SW 1271 (cell line): ENCODE measurements around the gene PLBD2.

ENCODE experiments used
- DNase-seq, 2 experiments: peaks; one replicate each; lab custom pipeline; 2025; lab: John Stamatoyannopoulos, UW

Gene PLBD2

GRCh38 chr12:113370923-113371682 is 12.7 kb downstream of the PLBD2 start:
- no peak for DNase-seq

DNA sequence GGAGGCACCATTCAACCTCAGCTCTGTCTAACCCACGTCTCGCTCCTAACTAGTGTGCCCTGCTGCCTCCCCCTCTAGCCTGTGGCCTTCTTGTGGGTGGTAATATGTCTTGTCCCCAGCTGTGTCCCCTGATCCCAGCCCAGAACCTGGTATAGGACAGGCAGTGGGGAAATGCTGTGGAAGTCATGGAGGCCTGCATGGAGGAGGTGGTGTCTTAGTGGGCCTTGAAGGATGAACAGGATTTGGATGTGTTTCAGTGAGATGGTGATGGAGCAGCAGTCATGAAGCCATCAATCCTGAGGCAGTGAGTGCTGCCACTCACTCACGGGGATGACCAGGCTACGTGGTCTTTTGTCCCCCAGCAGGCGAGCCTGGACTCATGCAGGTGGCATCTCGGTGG is 13.4 kb downstream of the PLBD2 start:
- DNase-seq = no peak

DNA sequence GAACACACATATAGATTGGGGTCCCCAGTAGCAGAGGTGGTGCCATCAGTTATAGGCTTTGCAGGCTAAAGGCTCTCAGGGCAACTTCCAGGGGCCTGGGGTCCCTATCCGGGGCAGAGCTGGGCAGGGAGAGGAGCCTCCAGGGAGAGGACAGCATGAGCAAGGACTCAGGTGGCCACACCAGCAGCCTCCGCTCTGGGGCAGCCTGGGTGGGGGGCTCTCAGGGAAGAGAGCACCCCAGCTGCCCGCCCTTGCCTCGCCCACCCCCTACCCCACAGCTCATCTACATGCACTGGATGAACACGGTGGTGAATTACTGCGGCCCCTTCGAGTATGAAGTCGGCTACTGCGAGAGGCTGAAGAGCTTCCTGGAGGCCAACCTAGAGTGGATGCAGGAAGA is 14.0 kb downstream of the PLBD2 start:
- no peak for DNase-seq

DNA sequence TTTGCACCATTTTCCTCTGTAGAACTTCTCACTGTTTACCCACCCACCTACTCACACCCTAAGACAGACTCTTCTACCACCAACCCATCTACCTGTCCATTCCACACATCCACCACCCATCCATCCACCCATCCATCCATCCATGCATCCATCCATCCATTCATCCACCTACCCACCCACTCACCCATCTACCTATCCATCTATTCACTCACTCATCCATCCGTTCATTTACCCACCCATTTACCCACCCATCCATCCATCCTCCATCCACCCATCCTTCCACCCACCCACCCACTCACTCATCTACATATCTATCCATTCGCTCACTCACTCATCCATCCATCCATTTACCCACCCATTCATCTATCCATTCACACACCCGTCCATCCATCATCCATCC is 15.1 kb downstream of the PLBD2 start:
- no peak for DNase-seq

DNA sequence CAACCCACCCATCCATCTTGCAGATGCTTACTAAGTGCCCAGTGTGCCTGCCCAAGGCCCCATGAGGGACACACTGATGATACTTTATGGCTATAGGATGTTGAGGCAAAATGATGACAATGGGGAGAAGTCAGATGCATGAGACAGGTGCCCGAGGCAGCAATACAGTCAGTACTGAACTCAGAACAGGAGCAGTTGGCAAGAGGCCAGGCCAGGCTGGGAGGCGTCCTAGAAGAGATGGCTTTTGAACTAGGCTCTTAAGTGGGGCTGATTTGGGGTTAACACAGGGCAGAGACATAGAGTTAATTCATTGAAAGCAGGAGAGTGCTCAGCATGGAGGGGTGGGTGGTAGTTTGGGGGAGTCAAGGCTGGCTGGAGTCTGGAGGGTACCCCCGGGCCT is 15.6 kb downstream of the PLBD2 start:
- no peak for DNase-seq

DNA sequence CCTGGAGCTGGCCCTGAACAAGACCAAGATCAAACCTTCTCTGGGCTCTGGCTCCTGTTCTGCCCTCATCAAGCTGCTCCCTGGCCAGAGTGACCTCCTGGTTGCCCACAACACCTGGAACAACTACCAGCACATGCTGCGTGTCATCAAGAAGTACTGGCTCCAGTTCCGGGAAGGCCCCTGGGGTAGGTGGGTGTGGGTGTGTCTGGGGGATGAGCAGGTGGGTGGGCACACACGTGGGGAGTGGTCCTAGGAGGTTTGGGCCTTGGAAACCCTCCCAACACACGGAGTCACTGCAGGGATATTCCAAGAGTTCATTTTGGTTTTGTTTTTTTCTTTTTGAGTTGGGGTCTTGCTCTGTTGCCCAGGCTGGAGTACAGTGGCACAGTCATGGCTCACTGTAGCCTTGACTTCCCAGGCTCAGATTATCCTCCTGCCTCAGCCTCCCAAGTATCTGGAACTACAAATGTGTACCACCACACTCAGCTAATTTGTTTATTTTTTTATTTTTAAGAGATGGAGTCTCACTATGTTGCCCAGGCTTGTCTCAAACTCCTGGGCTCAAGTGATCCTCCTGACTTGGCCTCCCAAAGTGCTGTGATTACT is 16.5 kb downstream of the PLBD2 start:
- no peak for DNase-seq

- no peak for DNase-seq
These were observed 19.9 kb downstream of the PLBD2 start for GRCh38 chr12:113378291-113378690.

- DNase-seq = no peak
These were observed 22.8 kb downstream of the PLBD2 start for GRCh38 chr12:113381220-113381619.

- DNase-seq = no peak
These were observed 23.8 kb downstream of the PLBD2 start for GRCh38 chr12:113382206-113382605.

DNA sequence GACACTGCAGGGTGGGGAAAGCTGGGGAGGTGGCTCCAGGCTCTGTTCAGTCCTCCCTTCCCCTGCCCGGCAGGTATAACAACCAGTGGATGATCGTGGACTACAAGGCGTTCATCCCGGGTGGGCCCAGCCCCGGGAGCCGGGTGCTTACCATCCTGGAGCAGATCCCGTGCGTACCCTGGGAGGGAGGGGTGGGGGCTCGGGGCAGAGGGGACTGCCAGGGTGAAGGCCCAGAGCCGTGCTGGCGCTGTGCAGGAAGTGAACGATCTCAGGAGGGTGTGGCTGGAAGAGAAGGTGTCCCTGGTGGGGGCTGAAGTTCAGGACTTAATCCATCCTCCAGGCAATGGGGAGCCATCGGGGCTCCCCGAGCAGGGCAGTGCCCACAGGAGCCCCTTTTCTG is 26.4 kb downstream of the PLBD2 start:
- DNase-seq = no peak

DNA sequence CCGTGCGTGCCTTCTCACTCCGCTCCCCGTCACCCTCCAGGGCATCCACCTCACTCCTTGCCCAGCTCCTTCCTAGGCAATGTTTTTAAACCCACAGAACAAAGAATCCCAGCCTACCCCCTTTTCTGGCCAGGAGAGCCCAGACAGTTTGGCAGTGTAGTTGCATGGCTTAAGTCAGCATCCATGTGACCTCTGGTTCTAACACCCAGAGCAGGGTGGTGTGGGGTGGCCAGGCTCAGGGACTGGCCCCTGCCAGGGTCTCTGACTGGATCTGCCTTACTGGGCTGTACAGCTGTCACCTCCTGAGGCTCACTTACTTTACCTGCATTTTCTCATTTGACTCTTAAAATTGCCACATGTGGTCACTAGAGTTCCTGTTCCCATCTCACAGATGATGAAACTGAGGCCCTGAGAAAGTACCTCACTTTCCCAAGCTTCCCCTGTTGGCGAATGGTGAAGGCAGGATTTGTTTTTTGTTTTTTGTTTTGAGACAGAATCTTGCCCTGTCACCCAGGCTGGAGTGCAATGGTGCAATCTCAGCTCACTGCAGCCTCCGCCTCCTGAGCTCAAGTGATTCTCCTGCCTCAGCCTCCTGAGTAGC is 27.0 kb downstream of the PLBD2 start:
- no peak for DNase-seq

GRCh38 chr12:113386866-113387566 is 28.6 kb downstream of the PLBD2 start:
- DNase-seq = no peak

DNA sequence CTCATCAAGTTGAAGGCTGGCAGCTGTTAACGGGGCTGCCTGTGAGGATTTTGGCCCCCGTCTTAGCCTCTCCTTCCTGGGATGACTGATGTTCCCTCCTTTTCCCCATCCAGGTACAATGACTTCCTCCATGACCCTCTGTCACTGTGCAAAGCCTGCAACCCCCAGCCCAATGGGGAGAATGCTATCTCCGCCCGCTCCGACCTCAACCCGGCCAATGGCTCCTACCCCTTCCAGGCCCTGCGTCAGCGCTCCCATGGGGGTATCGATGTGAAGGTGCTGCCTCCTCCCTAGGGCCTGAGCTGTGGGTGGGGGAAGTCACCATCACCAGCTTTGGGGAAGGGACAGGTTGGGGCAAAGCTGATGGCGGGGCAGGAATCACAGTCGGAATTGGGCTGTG is 29.2 kb downstream of the PLBD2 start:
- DNase-seq = no peak

- no peak for DNase-seq
These were observed 30.0 kb downstream of the PLBD2 start for GRCh38 chr12:113388351-113388750.

DNA sequence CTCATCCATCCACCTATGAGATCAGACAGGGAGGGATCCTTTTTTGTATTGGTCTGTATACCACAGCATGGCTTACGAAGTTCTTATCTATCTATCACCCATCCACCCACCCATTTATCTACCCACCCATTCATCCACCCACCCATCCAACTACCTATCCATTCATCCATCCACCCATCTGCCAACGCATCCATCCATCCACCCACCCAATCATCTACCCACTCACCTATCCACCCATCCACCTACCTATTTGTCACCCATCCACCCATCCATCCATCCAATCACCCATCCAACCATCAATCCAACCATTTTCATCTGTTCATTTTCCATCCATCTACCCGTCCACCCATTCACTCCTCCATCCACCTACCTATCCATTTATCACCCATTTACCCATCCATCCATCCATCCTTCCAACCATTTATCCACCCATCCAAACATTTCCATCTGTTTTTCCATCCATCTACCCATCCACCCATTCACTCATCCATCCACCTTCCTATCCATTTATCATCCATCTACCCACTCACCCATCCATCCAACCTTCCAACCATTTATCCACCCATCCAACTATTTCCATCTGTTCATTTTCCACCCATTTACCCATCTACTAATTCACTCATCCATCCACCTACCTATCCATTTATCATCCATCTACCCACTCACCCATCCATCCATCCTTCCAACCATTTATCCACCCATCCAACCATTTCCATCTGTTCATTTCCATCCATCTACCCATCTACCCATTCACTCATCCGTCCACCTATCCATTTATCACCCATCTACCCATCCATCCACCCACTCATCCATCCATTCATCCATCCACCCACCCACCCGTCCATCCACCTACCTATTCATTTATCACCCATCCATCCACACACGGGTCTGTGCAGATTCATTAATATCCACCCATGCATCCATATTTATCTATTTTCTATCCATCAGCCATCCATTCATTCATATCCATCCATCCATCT is 32.0 kb downstream of the PLBD2 start:
- no peak for DNase-seq

DNA sequence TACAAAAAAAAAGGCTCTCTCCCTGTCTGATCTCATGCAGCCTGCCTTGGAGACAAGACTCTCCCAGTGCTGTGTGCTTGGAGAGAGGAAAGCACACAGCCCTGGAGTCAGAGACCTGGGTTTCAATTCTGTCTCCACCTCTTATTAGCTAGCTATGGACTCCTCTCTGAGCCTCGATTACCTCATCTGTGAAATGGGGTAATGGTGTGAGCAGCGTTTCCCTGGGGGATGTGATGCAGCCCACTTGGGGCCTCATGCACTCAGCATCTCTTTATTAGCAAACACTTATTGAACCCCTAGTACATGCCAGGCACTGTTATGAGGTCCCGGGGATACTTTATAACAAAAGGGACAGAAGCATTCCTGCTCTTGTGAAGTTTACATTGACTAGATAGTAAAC is 32.8 kb downstream of the PLBD2 start:
- no peak for DNase-seq

GRCh38 chr12:113391650-113392337 is 33.4 kb downstream of the PLBD2 start:
- DNase-seq = no peak

DNA sequence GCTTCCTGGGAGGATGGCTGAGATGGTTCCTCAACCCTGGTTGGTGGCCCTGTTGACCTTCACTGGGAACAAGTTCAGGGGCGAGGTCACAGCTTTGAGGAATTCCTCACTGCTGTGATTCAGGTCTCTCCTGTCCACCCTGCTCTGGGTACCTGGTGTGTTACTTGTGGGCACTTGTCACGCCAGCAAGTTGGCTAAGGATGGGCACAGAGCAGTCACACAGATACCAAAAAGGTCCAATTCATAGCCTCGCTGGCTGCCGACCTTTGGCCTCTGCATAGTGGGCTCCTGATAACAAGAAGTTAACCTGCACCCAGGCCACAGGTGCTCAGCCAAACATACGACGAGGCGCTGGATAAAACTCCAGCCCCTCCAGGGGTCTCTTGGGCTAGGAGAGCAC is 34.1 kb downstream of the PLBD2 start:
- no peak for DNase-seq

- DNase-seq = no peak
These were observed 34.7 kb downstream of the PLBD2 start for GRCh38 chr12:113392988-113393579.

GRCh38 chr12:113393749-113394148 is 35.4 kb downstream of the PLBD2 start:
- DNase-seq = no peak

DNA sequence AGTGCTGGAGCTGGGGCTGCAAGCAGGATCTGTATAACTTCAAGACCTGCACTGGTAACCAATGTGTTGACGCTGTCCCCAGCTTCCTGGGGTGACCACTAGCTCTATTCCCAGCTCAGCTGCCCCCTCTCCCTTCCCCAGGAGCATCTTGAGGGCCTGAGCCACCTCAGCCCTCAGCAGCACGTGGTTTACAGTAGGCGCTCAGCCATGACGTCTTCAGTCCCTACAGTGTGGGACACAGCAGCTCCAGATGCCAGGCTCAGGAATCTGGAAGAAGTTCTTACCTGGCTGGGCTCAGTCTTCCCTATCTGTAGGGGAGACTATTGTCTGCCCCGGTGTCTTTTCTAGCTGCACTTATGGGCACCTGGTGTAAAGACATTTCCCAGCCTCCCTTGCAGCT is 36.7 kb downstream of the PLBD2 start:
- no peak for DNase-seq
